OCI-LY1 (cell line): ENCODE results near the gene REC8.

Experiments used
- EZH2 ChIP-seq: fragments of 200-600 bp; sonication (generic), shearing (Covaris generic); IDR thresholded peaks from 2 replicates; pipeline ENCODE4 v1.8.0; 2017; ENCODE audit warnings: borderline replicate concordance, mixed run types, mild to moderate bottlenecking, antibody characterized with exemption, low read length, moderate library complexity, mixed read lengths
- TF ChIP-seq, protein P1 (sequence below): fragments of 200-600 bp; sonication (generic), shearing (Covaris generic); IDR thresholded peaks from 2 replicates; pipeline ENCODE4 v1.5.1; 2017; ENCODE audit warnings: mild to moderate bottlenecking, antibody characterized with exemption, low read length, moderate library complexity, mixed read lengths

GRCh38 chr14:24177891-24178290, 6.0 kb downstream of the REC8 start:
- TF ChIP-seq, protein P1, sequence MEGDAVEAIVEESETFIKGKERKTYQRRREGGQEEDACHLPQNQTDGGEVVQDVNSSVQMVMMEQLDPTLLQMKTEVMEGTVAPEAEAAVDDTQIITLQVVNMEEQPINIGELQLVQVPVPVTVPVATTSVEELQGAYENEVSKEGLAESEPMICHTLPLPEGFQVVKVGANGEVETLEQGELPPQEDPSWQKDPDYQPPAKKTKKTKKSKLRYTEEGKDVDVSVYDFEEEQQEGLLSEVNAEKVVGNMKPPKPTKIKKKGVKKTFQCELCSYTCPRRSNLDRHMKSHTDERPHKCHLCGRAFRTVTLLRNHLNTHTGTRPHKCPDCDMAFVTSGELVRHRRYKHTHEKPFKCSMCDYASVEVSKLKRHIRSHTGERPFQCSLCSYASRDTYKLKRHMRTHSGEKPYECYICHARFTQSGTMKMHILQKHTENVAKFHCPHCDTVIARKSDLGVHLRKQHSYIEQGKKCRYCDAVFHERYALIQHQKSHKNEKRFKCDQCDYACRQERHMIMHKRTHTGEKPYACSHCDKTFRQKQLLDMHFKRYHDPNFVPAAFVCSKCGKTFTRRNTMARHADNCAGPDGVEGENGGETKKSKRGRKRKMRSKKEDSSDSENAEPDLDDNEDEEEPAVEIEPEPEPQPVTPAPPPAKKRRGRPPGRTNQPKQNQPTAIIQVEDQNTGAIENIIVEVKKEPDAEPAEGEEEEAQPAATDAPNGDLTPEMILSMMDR, result no peak
- no peak for TF ChIP-seq EZH2
